BLaER1 treated with 17β-estradiol and CSF1 and Interleukin-3, amounts not matched to agents 10 nM and 100 nM (cell line): ENCODE results near the gene ARRDC5.
A peak's percentile ranks its signal among the peaks of the same experiment; 100 is the strongest.

Source experiments
- H3K27ac ChIP-seq, 11 experiments: shearing (Covaris generic); formaldehyde crosslinking; 2 replicates each; pipeline ENCODE4 v1.8.1; 2022
- H3K27me3 ChIP-seq, 11 experiments: shearing (Covaris generic); formaldehyde crosslinking; 2 replicates each; pipeline ENCODE4 v1.8.1; 2022
- H3K36me3 ChIP-seq, 11 experiments: shearing (Covaris generic); formaldehyde crosslinking; 2 replicates each; pipeline ENCODE4 v1.8.1; 2022
- H3K4me1 ChIP-seq, 10 experiments: shearing (Covaris generic); formaldehyde crosslinking; 2 replicates each; pipeline ENCODE4 v1.8.1; 2022
- H3K4me2 ChIP-seq, 11 experiments: shearing (Covaris generic); formaldehyde crosslinking; 2 replicates each; pipeline ENCODE4 v1.8.1; 2022
- H3K4me3 ChIP-seq, 10 experiments: shearing (Covaris generic); formaldehyde crosslinking; 2 replicates each; pipeline ENCODE4 v1.8.1; 2022
- H3K9ac ChIP-seq, 11 experiments: shearing (Covaris generic); formaldehyde crosslinking; 2 replicates each; pipeline ENCODE4 v1.8.1; 2022
- H3K9me3 ChIP-seq, 11 experiments: shearing (Covaris generic); formaldehyde crosslinking; replicated peaks in 1 of 11; 2 replicates each; pipeline ENCODE4 v1.8.1; 2022
- H4K20me1 ChIP-seq, 11 experiments: shearing (Covaris generic); formaldehyde crosslinking; 2 replicates each; pipeline ENCODE4 v1.8.1; 2022
- Cebpa-rat ChIP-seq, 11 experiments: shearing (Covaris generic); IDR thresholded peaks; 2 replicates each; pipeline ENCODE4 v1.8.1; 2022

ARRDC5 gene

GRCh38 chr19:4913996-4914735 lies 11.5 kb upstream of the ARRDC5 start:
- no peak for TF ChIP-seq Cebpa-rat (IDR thresholded peaks at IDR 0.05)
- Histone ChIP-seq H3K27me3 (no peaks in the 10 kb centered on the region), H3K36me3 (peaks cover 0 to 91% (median 79%) of the 10 kb centered on the region in 11 experiments; a peak in 17 of 22 replicates), H3K9me3 (no peaks in the 10 kb centered on the region), H4K20me1 (peaks cover 13 to 89% (median 80%) of the 10 kb centered on the region in 11 experiments), H3K4me3 (peak overlapping the region; percentile 56 to 95 (median 88)), H3K4me1 (peaks cover 52 to 78% (median 67%) of the 10 kb centered on the region in 10 experiments), H3K4me2 (peak overlapping the region; percentile 87 to 100 (median 98)), H3K27ac (peak overlapping the region in 9 of 11 experiments; percentile 23 to 97 (median 93); a peak in 19 of 22 replicates), H3K9ac (peak overlapping the region; percentile 81 to 99 (median 96); a peak in 21 of 22 replicates)

DNA sequence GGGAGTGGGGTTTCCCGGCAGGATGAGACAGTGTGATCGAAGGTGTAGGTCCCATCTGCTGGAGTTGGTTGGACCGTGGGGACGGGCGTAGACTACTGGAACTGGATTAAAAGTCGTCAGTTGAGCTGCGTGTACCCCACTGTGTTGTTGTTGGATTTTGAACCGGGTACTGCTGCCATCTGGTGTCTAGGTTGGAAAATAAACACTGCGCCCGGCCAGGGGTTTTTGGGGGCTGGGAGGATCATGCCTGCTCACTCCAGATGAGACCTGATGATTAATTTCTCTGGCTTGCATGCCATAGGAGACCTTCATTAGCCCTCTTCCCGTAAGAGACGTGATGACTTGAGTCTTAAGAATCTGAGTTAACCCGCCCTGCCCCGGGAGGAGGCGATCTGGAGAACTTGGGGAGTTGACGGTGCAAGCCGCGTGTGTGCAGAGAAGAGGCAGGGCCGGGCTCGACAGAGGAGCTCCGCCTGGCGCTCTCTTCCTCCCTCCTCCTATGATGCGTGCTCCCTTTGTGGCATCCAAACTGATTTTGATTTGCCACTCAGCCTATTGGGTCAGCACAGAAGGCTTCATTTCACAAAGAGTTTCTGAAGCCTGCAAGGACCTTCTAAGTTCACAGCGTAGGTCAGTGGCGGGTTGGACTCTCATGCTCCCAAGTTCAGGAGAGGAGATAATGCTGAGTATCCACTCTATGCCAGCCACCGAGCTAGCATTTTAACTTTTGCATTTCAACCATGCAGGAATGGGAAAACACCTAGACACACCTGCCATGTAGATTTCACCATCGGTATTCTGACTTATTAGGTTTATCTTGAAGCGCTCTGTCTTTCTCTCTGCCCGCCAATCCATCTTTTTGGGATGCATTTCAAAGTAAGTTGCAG lies 9.3 kb upstream of the ARRDC5 start:
- H3K27me3 ChIP-seq, result no peaks in the 10 kb centered on the region
- H3K9ac ChIP-seq, result peak overlapping the region; percentile 76 to 99 (median 96)
- peaks cover 61 to 85% (median 74%) of the 10 kb centered on the region in 10 experiments for H3K4me1 ChIP-seq
- TF ChIP-seq Cebpa-rat (IDR thresholded peaks at IDR 0.05), result no peak
- H4K20me1 ChIP-seq, result peaks cover 27 to 77% (median 63%) of the 10 kb centered on the region in 11 experiments
- peak overlapping the region; percentile 87 to 100 (median 98) for H3K4me2 ChIP-seq
- peaks cover 0 to 70% (median 58%) of the 10 kb centered on the region in 11 experiments; a peak in 17 of 22 replicates for H3K36me3 ChIP-seq
- peak overlapping the region; percentile 20 to 97 (median 94); a peak in 21 of 22 replicates for H3K27ac ChIP-seq
- H3K4me3 ChIP-seq, result peak overlapping the region; percentile 67 to 95 (median 88)
- no peaks in the 10 kb centered on the region for H3K9me3 ChIP-seq

DNA sequence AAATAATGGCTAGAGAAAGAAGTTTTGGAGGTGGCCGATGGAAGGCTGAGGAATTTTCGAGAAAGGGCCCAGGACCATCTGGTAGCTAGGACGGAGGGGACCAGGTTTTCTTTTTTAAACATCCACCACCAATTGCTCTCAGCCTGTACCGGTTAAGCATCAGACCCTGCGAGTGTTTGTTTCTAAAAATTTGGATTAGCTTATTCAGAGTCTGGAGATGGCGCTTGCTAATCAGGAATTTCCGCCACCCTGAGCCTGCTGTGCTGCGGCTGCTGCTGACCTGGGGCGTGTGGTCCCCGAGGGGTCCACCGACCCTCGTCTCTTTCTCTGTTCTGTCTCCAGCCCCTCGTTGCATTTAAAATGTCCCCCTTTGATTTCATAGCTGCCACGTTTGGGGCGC lies 8.6 kb upstream of the ARRDC5 start:
- H3K27ac ChIP-seq, result peak overlapping the region; percentile 20 to 97 (median 94); a peak in 21 of 22 replicates
- peak overlapping the region; percentile 67 to 95 (median 88) for H3K4me3 ChIP-seq
- peaks cover 0 to 63% (median 53%) of the 10 kb centered on the region in 11 experiments; a peak in 17 of 22 replicates for H3K36me3 ChIP-seq
- no peak for TF ChIP-seq Cebpa-rat (IDR thresholded peaks at IDR 0.05)
- peak overlapping the region; percentile 76 to 99 (median 96) for H3K9ac ChIP-seq
- no peaks in the 10 kb centered on the region for H3K27me3 ChIP-seq
- H3K9me3 ChIP-seq, result no peaks in the 10 kb centered on the region
- peaks cover 27 to 70% (median 57%) of the 10 kb centered on the region in 11 experiments for H4K20me1 ChIP-seq
- H3K4me2 ChIP-seq, result peak overlapping the region; percentile 87 to 100 (median 98)
- peaks cover 61 to 83% (median 74%) of the 10 kb centered on the region in 10 experiments for H3K4me1 ChIP-seq

DNA sequence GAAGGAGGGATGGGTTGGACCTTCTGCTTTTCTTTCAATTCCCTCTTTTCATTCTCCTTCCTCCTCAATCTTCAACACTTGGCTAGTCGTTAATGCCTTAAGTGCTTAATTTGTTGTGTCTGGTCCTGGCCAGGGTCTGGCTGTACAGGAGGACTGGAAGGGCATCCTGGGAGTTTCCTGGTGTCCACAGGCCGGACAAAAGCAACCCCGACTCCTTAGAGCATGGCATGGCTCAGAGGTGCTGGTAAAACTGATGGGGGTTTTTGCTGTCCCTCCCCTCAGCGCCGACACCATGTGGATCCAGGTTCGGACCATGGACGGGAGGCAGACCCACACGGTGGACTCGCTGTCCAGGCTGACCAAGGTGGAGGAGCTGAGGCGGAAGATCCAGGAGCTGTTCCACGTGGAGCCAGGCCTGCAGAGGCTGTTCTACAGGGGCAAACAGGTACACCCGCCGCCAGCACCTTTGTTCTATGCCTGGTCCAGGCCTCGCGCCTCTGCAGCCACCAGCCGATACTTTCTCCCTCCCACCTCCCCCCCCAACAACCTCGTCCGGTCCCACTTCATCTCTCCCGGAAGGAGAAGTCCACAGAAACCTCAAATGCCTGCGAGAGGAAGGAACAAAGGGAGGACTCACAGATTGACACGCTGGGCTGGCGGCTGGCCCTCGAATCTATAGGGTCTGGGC lies 8.0 kb upstream of the ARRDC5 start:
- no peaks in the 10 kb centered on the region for H3K9me3 ChIP-seq
- peak overlapping the region; percentile 67 to 95 (median 88) for H3K4me3 ChIP-seq
- H3K27ac ChIP-seq, result peak overlapping the region; percentile 20 to 97 (median 94); a peak in 21 of 22 replicates
- H3K36me3 ChIP-seq, result peaks cover 0 to 57% (median 48%) of the 10 kb centered on the region in 11 experiments; a peak in 17 of 22 replicates
- H3K27me3 ChIP-seq, result no peaks in the 10 kb centered on the region
- peak overlapping the region; percentile 76 to 99 (median 96) for H3K9ac ChIP-seq
- H3K4me2 ChIP-seq, result peak overlapping the region; percentile 87 to 100 (median 98)
- peaks cover 57 to 83% (median 74%) of the 10 kb centered on the region in 10 experiments for H3K4me1 ChIP-seq
- peaks cover 27 to 71% (median 52%) of the 10 kb centered on the region in 11 experiments for H4K20me1 ChIP-seq
- no peak for TF ChIP-seq Cebpa-rat (IDR thresholded peaks at IDR 0.05)

DNA sequence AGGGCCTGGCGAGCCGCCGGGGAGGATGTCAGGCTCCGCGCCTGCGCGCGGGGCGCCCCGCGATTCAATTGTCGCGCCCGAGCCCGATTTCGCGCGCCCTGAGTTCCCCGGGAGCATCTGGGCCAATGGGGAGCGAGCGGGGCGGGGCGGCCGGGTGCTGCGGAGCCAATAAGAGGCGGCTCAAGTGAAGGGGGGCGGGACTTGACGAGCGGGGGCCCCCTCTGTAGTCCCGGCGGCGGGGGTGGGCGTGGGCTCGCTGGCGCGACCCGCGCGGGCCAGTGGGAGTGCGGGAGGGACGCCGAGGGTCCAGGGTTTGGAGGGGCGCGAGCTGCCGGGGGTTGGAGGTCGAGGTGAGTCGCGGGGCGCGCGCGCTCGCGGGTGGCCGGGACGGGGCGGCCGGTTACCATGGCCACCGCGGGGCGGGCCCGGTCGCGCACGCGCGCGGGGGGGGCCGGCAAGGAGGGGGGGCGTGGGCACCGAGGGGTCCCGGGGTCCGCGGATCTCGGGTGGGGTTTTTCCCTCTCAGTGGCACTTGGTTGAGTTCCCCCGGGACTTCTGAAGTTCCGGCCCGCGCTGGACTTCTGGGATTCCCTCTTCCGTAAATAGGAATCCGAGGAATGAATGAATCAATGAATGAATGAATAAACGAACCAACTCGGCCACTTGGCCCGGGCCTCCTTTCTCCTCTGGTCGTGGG lies 7.3 kb upstream of the ARRDC5 start:
- Histone ChIP-seq H3K4me2 (peak overlapping the region; percentile 87 to 100 (median 98)), H3K36me3 (peaks cover 0 to 50% (median 41%) of the 10 kb centered on the region in 11 experiments; a peak in 17 of 22 replicates), H3K27me3 (no peaks in the 10 kb centered on the region), H3K4me1 (peaks cover 54 to 76% (median 70%) of the 10 kb centered on the region in 10 experiments), H3K9me3 (no peaks in the 10 kb centered on the region), H3K27ac (peak overlapping the region in 10 of 11 experiments; percentile 58 to 97 (median 94); a peak in 20 of 22 replicates), H3K9ac (peak overlapping the region; percentile 76 to 99 (median 96)), H3K4me3 (peak overlapping the region; percentile 67 to 95 (median 88)), H4K20me1 (peaks cover 27 to 71% (median 45%) of the 10 kb centered on the region in 11 experiments)
- no peak for TF ChIP-seq Cebpa-rat (IDR thresholded peaks at IDR 0.05)

GRCh38 chr19:4909156-4909896 lies 6.6 kb upstream of the ARRDC5 start, which contains the start of gene UHRF1:
Gene UHRF1 (plus strand): TSS chr19:4909501. CDS start chr19:4910886, 1,385 bp downstream.
- Histone ChIP-seq H3K4me1 (peaks cover 47 to 69% (median 64%) of the 10 kb centered on the region in 10 experiments), H3K27me3 (no peaks in the 10 kb centered on the region), H3K36me3 (peaks cover 0 to 43% (median 34%) of the 10 kb centered on the region in 11 experiments; a peak in 17 of 22 replicates), H3K4me3 (peak within 1 kb of the TSS; percentile 67 to 95 (median 88)), H4K20me1 (peaks cover 27 to 64% (median 37%) of the 10 kb centered on the region in 11 experiments), H3K27ac (peak within 1 kb of the TSS in 10 of 11 experiments; percentile 58 to 97 (median 94); a peak in 19 of 22 replicates), H3K4me2 (peak within 1 kb of the TSS; percentile 87 to 100 (median 98)), H3K9me3 (no peaks in the 10 kb centered on the region), H3K9ac (peak within 1 kb of the TSS; percentile 76 to 99 (median 96))
- TF ChIP-seq Cebpa-rat (IDR thresholded peaks at IDR 0.05), result no peak

GRCh38 chr19:4908781-4909155 lies 6.1 kb upstream of the ARRDC5 start:
- peak overlapping the region in 9 of 11 experiments; percentile 82 to 97 (median 95); a peak in 18 of 22 replicates for H3K27ac ChIP-seq
- peaks cover 26 to 59% (median 32%) of the 10 kb centered on the region in 11 experiments for H4K20me1 ChIP-seq
- no peaks in the 10 kb centered on the region for H3K27me3 ChIP-seq
- peak overlapping the region; percentile 87 to 100 (median 97) for H3K4me2 ChIP-seq
- H3K4me1 ChIP-seq, result peaks cover 42 to 66% (median 59%) of the 10 kb centered on the region in 10 experiments
- peak overlapping the region; percentile 76 to 99 (median 96); a peak in 20 of 22 replicates for H3K9ac ChIP-seq
- no peak for TF ChIP-seq Cebpa-rat (IDR thresholded peaks at IDR 0.05)
- peaks cover 0 to 37% (median 28%) of the 10 kb centered on the region in 11 experiments; a peak in 17 of 22 replicates for H3K36me3 ChIP-seq
- peak overlapping the region; percentile 67 to 95 (median 88) for H3K4me3 ChIP-seq
- no peaks in the 10 kb centered on the region for H3K9me3 ChIP-seq
